ENCODE measurements around the gene FERMT3. TPM values are rescaled to one million over a fixed set of nuclear protein-coding genes. Genes with fewer than 3 reads are reported as not detected.

Gene FERMT3
- total and polyA plus RNA-seq, 2 of the 13 experiments (the other 11 are each of a cell fraction or from before 2014, with no cell fraction given): 0.29 TPM; not detected in 1

- DNase-seq (ENCODE audit: low spot score) (no peak), FAIRE-seq (no peak), ATAC-seq (no peak)
- no peak for TF ChIP-seq HOXA9 (CRISPR knock-in tag; IDR thresholded peaks at IDR 0.05; ENCODE audit: borderline replicate concordance)
- TF ChIP-seq, protein P1, sequence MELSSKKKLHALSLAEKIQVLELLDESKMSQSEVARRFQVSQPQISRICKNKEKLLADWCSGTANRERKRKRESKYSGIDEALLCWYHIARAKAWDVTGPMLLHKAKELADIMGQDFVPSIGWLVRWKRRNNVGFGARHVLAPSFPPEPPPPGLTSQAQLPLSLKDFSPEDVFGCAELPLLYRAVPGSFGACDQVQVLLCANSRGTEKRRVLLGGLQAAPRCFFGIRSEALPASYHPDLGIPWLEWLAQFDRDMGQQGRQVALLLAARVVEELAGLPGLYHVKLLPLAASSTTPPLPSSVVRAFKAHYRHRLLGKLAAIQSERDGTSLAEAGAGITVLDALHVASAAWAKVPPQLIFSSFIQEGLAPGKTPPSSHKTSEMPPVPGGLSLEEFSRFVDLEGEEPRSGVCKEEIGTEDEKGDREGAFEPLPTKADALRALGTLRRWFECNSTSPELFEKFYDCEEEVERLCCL (CRISPR knock-in tag; IDR thresholded peaks at IDR 0.05; ENCODE audit: borderline replicate concordance): no peak
- TF ChIP-seq FOSL1 (CRISPR knock-in tag; IDR thresholded peaks at IDR 0.05; ENCODE audit: borderline replicate concordance): no peak
- no peak for TF ChIP-seq ZBTB34 (CRISPR knock-in tag; IDR thresholded peaks at IDR 0.05)
- no peak for TF ChIP-seq ZNF569 (CRISPR knock-in tag; IDR thresholded peaks at IDR 0.05; ENCODE audit: borderline replicate concordance)
- no peak for TF ChIP-seq HIVEP1 (CRISPR knock-in tag; IDR thresholded peaks at IDR 0.05)
- 0 out of 2 replicates have a peak, but pooled peaks have one; percentile 7 for TF ChIP-seq ZNF143 (CRISPR knock-in tag; IDR thresholded peaks at IDR 0.05)
- TF ChIP-seq ZKSCAN5 (CRISPR knock-in tag; IDR thresholded peaks at IDR 0.05): no peak
- TF ChIP-seq MBNL3 (CRISPR knock-in tag; conservative IDR thresholded peaks at IDR 0.05): no peak
- no peak for TF ChIP-seq ZBTB43 (CRISPR knock-in tag; conservative IDR thresholded peaks at IDR 0.05)
- no peak for TF ChIP-seq ZNF619 (CRISPR knock-in tag; IDR thresholded peaks at IDR 0.05)
- TF ChIP-seq AGO2 (optimal IDR thresholded peaks at IDR 0.05; ENCODE audit: low read depth, low read length): peak; percentile 56
- no TSS peak for BruUV-seq (replicated peaks)
- POLR2A ChIA-PET: interaction anchor here (0.7 to 5.9 kb wide), 6 partner anchors 15 to 63 kb away, joined by 3 to 113 read pairs (median 8); partner anchors contain the start of genes BAD, ESRRA, FKBP2 and PPP1R14B
- no peak overlapping the region for H3K27ac ChIP-seq (ENCODE audit: extremely low read length, insufficient read depth, low read length)
- CTCF ChIA-PET (ENCODE audit: low intra/inter-chr PET ratio, low total read pairs): no interaction called here
- in situ Hi-C loops (cut with HindIII; ENCODE audit: extremely low pct_ligation_motif_present, low pct_unique_long_range_greater_than_20kb) (no loop called here), intact Hi-C loops (cut with micrococcal nuclease; ENCODE audit: unreplicated experiment) (no loop called here)
- peaks cover 22% of the 10 kb centered on the region for H3K4me1 ChIP-seq (ENCODE audit: insufficient read depth, low read length)
- H3K4me3 ChIP-seq (replicated peaks in 1 of 3; ENCODE audit: insufficient read depth in 1 of 3, low read depth in 2 of 3, low read length in 3 of 3): no peak overlapping the region
- 91% methylated on average over 20 of the region's 27 CpGs for WGBS (ENCODE audit: low lambda C conversion rate)
- peaks cover 1 to 13% of the 10 kb centered on the region in 2 experiments; a peak in 4 of 5 replicates for H3K36me3 ChIP-seq (replicated peaks in 1 of 2; ENCODE audit: control insufficient read depth in 1 of 2, insufficient read depth in 2 of 2, low read length in 2 of 2)
- peak overlapping the region; percentile 75; the same call in 1 of the 2 replicates for H3K9ac ChIP-seq (ENCODE audit: insufficient read depth, low read depth, low read length)
- peaks cover 10% of the 10 kb centered on the region for H3K79me2 ChIP-seq (ENCODE audit: insufficient read depth, low read length)
- peak overlapping the region; percentile 95; the same call in 1 of the 2 replicates for H3K4me2 ChIP-seq (ENCODE audit: low read depth, low read length)
- H4K20me1 ChIP-seq (ENCODE audit: insufficient read depth, low read length): no peaks in the 10 kb centered on the region
- no peaks in the 10 kb centered on the region for H3K9me3 ChIP-seq (ENCODE audit: low read length)
- H3K27me3 ChIP-seq (ENCODE audit: control insufficient read depth in 1 of 2, insufficient read depth in 2 of 2, low read length in 2 of 2): no peaks in the 10 kb centered on the region
- no peak overlapping the region for H2AFZ ChIP-seq (ENCODE audit: low read length)
Measured at GRCh38 chr11:64267207-64267945, 60.9 kb downstream of the FERMT3 start.
